GM12878 (cell line): ENCODE measurements around the gene MLST8. TPM values are rescaled to one million over a fixed set of nuclear protein-coding genes. Genes with fewer than 3 reads are reported as not detected.

Experiments used
- BMI1 ChIP-seq: fragments of 450-650 bp; IDR thresholded peaks from 2 replicates; pipeline ENCODE4 v1.6.1; 2016; ENCODE audit warnings: mild to moderate bottlenecking, moderate library complexity, borderline replicate concordance
- CBX5 ChIP-seq: sonication (generic); IDR thresholded peaks from 2 replicates; pipeline ENCODE4 v1.6.1; 2016; ENCODE audit warnings: low read depth, moderate library complexity, mild to moderate bottlenecking, inconsistent platforms
- ELK1 ChIP-seq: IDR thresholded peaks from 2 replicates; pipeline ENCODE4 v1.6.1; 2012; ENCODE audit warnings: low read depth, low read length, improper control_type of control experiment
- HCFC1 ChIP-seq: fragments of 150-350 bp; IDR thresholded peaks from 2 replicates; pipeline ENCODE4 v1.6.1; 2014; ENCODE audit warnings: low read length
- HSF1 ChIP-seq: fragments of 150-350 bp; IDR thresholded peaks from 2 replicates; pipeline ENCODE4 v1.6.1; 2014; ENCODE audit warnings: mild to moderate bottlenecking, low read depth, low read length
- MYC ChIP-seq: IDR thresholded peaks from 2 replicates; pipeline ENCODE4 v1.6.1; 2011; ENCODE audit warnings: mild to moderate bottlenecking, low read length, moderate library complexity, inconsistent platforms; ENCODE audit not compliant: insufficient read depth, insufficient replicate concordance, insufficient read length, severe bottlenecking
- NFXL1 ChIP-seq: fragments of 450-650 bp; IDR thresholded peaks from 2 replicates; pipeline ENCODE4 v1.6.1; 2017; ENCODE audit warnings: antibody characterized with exemption, mild to moderate bottlenecking, borderline replicate concordance
- NFYB ChIP-seq: IDR thresholded peaks from 2 replicates; pipeline ENCODE4 v1.6.1; 2011; ENCODE audit warnings: low read depth, mild to moderate bottlenecking, low read length, improper control_type of control experiment, moderate library complexity; ENCODE audit not compliant: insufficient read depth
- PML ChIP-seq: IDR thresholded peaks from 2 replicates; pipeline ENCODE4 v1.6.1; 2012; ENCODE audit warnings: low read length, inconsistent platforms
- POU2F2 ChIP-seq: IDR thresholded peaks from 3 replicates; pipeline ENCODE4 v1.6.1; 2011; ENCODE audit warnings: low read depth, mild to moderate bottlenecking, low read length, borderline replicate concordance
- RAD51 ChIP-seq: fragments of 450-650 bp; IDR thresholded peaks from 2 replicates; pipeline ENCODE4 v1.6.1; 2016; ENCODE audit warnings: moderate library complexity, mild to moderate bottlenecking, inconsistent platforms
- SIX5 ChIP-seq: IDR thresholded peaks from 2 replicates; pipeline ENCODE4 v1.6.1; 2011; ENCODE audit warnings: mild to moderate bottlenecking, low read depth, low read length, moderate library complexity; ENCODE audit not compliant: severe bottlenecking
- SMARCA5 ChIP-seq: fragments of 450-650 bp; IDR thresholded peaks from 2 replicates; pipeline ENCODE4 v1.6.1; 2017; ENCODE audit warnings: mild to moderate bottlenecking
- SRF ChIP-seq, 2 experiments: IDR thresholded peaks; 2 replicates each; pipeline ENCODE4 v1.6.1; 2011; ENCODE audit warnings: low read depth in 2 of 2, low read length in 2 of 2, mild to moderate bottlenecking in 1 of 2, moderate library complexity in 1 of 2
- ZBTB11 ChIP-seq: fragments of 450-650 bp; formaldehyde crosslinking; IDR thresholded peaks from 2 replicates; pipeline ENCODE4 v1.5.0; 2022; ENCODE audit warnings: mild to moderate bottlenecking, missing genetic modification characterization
- ZNF207 ChIP-seq: fragments of 450-650 bp; IDR thresholded peaks from 2 replicates; pipeline ENCODE4 v1.6.1; 2014; ENCODE audit warnings: antibody characterized with exemption, mild to moderate bottlenecking, borderline replicate concordance
- ZNF274 ChIP-seq: IDR thresholded peaks from one replicate; pipeline ENCODE4 v1.8.0; 2011; ENCODE audit not compliant: insufficient read length, insufficient read depth
- ZZZ3 ChIP-seq: IDR thresholded peaks from 2 replicates; pipeline ENCODE4 v1.6.1; 2011; ENCODE audit warnings: low read depth; ENCODE audit not compliant: control insufficient read depth, insufficient read length
- polyA plus RNA-seq, 11 experiments: library from polyadenylated mRNA; depleted of rRNA in 4 of 11; unstranded in 6 of 11; stranded (reverse) in 5 of 11; fragments of >200 nt; fragmentation: Nextera tagmentation in 4 of 11; fragmentation: Illumina TruSeq in 1 of 11; extraction: Ambion mirVana in 4 of 11; extraction: Trizol in 1 of 11; gene quantifications; 1 replicate in 1 of 11; 2 replicates in 10 of 11; pipeline versions ENCODE4 v1.2.1 to v1.2.3, GENCODE V29; 2011 to 2016; ENCODE audit warnings: inconsistent platforms in 2 of 11, missing spikeins in 2 of 11, low read depth in 1 of 11
- total RNA-seq, 4 experiments: library from RNA; depleted of rRNA in 3 of 4; stranded (reverse); fragments of >200 nt in 3 of 4; fragmentation: Illumina TruSeq in 1 of 4; extraction: Trizol in 1 of 4; gene quantifications; 2 replicates each; pipeline versions ENCODE4 v1.2.1 to v1.2.3, GENCODE V29; 2013 to 2021

The MLST8 gene
- total and polyA plus RNA-seq, 10 of the 15 experiments (the other 5 are each of a cell fraction or from before 2014, with no cell fraction given): 1.0 to 114 (median 64.2) TPM

- TF ChIP-seq ZBTB11: no peak
- peak; percentile 96; the same call in 1 of the 2 replicates for TF ChIP-seq ZNF207
- peak; percentile 62 for TF ChIP-seq POU2F2
- TF ChIP-seq HCFC1: peak; percentile 80
- no peak for TF ChIP-seq BMI1
- no peak; the same call in 1 of the 2 replicates for TF ChIP-seq ELK1
- TF ChIP-seq NFYB: peak; percentile 31; the same call in 1 of the 2 replicates
- peak; percentile 55 for TF ChIP-seq SIX5
- TF ChIP-seq MYC: peak; percentile 93
- peak; percentile 41; the same call in 1 of the 2 replicates for TF ChIP-seq RAD51
- TF ChIP-seq SRF (IDR thresholded peaks at IDR 0.05; ENCODE audit: low read depth in 2 of 2, low read length in 2 of 2): peak; percentile 96 to 99
- 0 out of 2 replicates have a peak, but pooled peaks have one; percentile 36 for TF ChIP-seq NFXL1
- TF ChIP-seq SMARCA5: no peak; the same call in 1 of the 2 replicates
- no peak for TF ChIP-seq ZNF274
- TF ChIP-seq ZZZ3: no peak
- 0 out of 2 replicates have a peak, but pooled peaks have one; percentile 19 for TF ChIP-seq HSF1
- no peak for TF ChIP-seq CBX5
- TF ChIP-seq PML: peak; percentile 94
Measured at GRCh38 chr16:2205104-2205966, at the start of gene MLST8 (continued).
